ENCODE measurements around the gene PTPRG. TPM values are rescaled to one million over a fixed set of nuclear protein-coding genes. Genes with fewer than 3 reads are reported as not detected.

The PTPRG gene
- total and polyA plus RNA-seq, 2 experiments from 2014 or later: 24.4 to 131 TPM

DNA sequence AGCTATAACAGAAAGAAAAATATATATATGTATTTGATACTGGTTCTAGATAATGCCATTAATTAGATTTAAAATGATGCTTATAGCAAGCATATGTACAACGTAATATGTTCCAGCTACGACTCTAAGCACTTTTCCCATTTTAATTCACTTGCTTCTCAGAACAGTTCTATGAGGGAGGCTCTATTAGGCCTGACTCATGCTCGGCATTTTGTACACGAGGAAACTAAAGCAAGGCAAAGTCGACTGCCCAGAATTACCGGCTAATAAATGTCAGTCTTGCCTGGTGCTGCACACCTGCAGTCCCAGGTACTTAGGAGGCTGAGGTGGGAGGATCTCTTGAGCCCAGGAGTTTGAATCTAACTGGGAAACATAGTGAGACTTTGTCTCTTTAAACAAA is 106.0 kb downstream of the PTPRG start:
- no peak overlapping the region for H3K4me2 ChIP-seq
- no peak overlapping the region for H3K27ac ChIP-seq (ENCODE audit: low read depth)
- H3K36me3 ChIP-seq (ENCODE audit: insufficient read depth): no peaks in the 10 kb centered on the region
- H3K4me1 ChIP-seq (ENCODE audit: insufficient read depth): peaks cover 69% of the 10 kb centered on the region
- H3K9me2 ChIP-seq (ENCODE audit: insufficient read depth): no peaks in the 10 kb centered on the region
- Mint-ChIP-seq H3K27me3 (ENCODE audit: insufficient read depth, low read depth, poor library complexity) (no peaks in the 10 kb centered on the region), H3K36me3 (ENCODE audit: low read depth) (peaks cover 23% of the 10 kb centered on the region), H3K27ac (no peak overlapping the region; the same call in 1 of the 2 replicates), H3K9me3 (peaks cover 11% of the 10 kb centered on the region), H3K4me3 (no peak overlapping the region), H3K4me1 (peaks cover 72% of the 10 kb centered on the region)
- no peaks in the 10 kb centered on the region for H3K27me3 ChIP-seq (ENCODE audit: insufficient read depth)
- no peak overlapping the region for H2AFZ ChIP-seq
- H3K4me3 ChIP-seq: no peak overlapping the region
- ATAC-seq: no peak
- no peak for DNase-seq (ENCODE audit: low spot score)
- H3K79me2 ChIP-seq (replicated peaks; ENCODE audit: insufficient read depth): peaks cover 88% of the 10 kb centered on the region
- no peaks in the 10 kb centered on the region; the same call in 1 of the 2 replicates for H3F3A ChIP-seq (replicated peaks; ENCODE audit: low read depth)
- no peak for TF ChIP-seq EZH2 (IDR thresholded peaks at IDR 0.05; ENCODE audit: low read depth, unreplicated experiment)
- TF ChIP-seq STAT1 (IDR thresholded peaks at IDR 0.05; ENCODE audit: unreplicated experiment): no peak
- TF ChIP-seq CREB1 (CRISPR knock-in tag; IDR thresholded peaks at IDR 0.05; ENCODE audit: low read depth): no peak
- TF ChIP-seq EZH2phosphoT487 (IDR thresholded peaks at IDR 0.05; ENCODE audit: unreplicated experiment): no peak
- no peak for TF ChIP-seq POLR2AphosphoS5 (IDR thresholded peaks at IDR 0.05; ENCODE audit: low read depth)
- TF ChIP-seq, protein P1, sequence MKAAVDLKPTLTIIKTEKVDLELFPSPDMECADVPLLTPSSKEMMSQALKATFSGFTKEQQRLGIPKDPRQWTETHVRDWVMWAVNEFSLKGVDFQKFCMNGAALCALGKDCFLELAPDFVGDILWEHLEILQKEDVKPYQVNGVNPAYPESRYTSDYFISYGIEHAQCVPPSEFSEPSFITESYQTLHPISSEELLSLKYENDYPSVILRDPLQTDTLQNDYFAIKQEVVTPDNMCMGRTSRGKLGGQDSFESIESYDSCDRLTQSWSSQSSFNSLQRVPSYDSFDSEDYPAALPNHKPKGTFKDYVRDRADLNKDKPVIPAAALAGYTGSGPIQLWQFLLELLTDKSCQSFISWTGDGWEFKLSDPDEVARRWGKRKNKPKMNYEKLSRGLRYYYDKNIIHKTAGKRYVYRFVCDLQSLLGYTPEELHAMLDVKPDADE (IDR thresholded peaks at IDR 0.05): no peak
- TF ChIP-seq ZNF114 (CRISPR knock-in tag; IDR thresholded peaks at IDR 0.05): no peak
- TF ChIP-seq, protein P2, sequence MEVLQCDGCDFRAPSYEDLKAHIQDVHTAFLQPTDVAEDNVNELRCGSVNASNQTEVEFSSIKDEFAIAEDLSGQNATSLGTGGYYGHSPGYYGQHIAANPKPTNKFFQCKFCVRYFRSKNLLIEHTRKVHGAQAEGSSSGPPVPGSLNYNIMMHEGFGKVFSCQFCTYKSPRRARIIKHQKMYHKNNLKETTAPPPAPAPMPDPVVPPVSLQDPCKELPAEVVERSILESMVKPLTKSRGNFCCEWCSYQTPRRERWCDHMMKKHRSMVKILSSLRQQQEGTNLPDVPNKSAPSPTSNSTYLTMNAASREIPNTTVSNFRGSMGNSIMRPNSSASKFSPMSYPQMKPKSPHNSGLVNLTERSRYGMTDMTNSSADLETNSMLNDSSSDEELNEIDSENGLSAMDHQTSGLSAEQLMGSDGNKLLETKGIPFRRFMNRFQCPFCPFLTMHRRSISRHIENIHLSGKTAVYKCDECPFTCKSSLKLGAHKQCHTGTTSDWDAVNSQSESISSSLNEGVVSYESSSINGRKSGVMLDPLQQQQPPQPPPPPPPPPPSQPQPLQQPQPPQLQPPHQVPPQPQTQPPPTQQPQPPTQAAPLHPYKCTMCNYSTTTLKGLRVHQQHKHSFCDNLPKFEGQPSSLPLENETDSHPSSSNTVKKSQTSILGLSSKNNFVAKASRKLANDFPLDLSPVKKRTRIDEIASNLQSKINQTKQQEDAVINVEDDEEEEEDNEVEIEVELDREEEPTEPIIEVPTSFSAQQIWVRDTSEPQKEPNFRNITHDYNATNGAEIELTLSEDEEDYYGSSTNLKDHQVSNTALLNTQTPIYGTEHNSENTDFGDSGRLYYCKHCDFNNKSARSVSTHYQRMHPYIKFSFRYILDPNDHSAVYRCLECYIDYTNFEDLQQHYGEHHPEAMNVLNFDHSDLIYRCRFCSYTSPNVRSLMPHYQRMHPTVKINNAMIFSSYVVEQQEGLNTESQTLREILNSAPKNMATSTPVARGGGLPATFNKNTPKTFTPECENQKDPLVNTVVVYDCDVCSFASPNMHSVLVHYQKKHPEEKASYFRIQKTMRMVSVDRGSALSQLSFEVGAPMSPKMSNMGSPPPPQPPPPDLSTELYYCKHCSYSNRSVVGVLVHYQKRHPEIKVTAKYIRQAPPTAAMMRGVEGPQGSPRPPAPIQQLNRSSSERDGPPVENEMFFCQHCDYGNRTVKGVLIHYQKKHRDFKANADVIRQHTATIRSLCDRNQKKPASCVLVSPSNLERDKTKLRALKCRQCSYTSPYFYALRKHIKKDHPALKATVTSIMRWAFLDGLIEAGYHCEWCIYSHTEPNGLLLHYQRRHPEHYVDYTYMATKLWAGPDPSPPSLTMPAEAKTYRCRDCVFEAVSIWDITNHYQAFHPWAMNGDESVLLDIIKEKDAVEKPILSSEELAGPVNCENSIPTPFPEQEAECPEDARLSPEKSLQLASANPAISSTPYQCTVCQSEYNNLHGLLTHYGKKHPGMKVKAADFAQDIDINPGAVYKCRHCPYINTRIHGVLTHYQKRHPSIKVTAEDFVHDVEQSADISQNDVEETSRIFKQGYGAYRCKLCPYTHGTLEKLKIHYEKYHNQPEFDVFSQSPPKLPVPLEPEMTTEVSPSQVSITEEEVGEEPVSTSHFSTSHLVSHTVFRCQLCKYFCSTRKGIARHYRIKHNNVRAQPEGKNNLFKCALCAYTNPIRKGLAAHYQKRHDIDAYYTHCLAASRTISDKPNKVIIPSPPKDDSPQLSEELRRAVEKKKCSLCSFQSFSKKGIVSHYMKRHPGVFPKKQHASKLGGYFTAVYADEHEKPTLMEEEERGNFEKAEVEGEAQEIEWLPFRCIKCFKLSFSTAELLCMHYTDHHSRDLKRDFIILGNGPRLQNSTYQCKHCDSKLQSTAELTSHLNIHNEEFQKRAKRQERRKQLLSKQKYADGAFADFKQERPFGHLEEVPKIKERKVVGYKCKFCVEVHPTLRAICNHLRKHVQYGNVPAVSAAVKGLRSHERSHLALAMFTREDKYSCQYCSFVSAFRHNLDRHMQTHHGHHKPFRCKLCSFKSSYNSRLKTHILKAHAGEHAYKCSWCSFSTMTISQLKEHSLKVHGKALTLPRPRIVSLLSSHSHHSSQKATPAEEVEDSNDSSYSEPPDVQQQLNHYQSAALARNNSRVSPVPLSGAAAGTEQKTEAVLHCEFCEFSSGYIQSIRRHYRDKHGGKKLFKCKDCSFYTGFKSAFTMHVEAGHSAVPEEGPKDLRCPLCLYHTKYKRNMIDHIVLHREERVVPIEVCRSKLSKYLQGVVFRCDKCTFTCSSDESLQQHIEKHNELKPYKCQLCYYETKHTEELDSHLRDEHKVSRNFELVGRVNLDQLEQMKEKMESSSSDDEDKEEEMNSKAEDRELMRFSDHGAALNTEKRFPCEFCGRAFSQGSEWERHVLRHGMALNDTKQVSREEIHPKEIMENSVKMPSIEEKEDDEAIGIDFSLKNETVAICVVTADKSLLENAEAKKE (CRISPR knock-in tag; IDR thresholded peaks at IDR 0.05): no peak
- TF ChIP-seq, protein P3, sequence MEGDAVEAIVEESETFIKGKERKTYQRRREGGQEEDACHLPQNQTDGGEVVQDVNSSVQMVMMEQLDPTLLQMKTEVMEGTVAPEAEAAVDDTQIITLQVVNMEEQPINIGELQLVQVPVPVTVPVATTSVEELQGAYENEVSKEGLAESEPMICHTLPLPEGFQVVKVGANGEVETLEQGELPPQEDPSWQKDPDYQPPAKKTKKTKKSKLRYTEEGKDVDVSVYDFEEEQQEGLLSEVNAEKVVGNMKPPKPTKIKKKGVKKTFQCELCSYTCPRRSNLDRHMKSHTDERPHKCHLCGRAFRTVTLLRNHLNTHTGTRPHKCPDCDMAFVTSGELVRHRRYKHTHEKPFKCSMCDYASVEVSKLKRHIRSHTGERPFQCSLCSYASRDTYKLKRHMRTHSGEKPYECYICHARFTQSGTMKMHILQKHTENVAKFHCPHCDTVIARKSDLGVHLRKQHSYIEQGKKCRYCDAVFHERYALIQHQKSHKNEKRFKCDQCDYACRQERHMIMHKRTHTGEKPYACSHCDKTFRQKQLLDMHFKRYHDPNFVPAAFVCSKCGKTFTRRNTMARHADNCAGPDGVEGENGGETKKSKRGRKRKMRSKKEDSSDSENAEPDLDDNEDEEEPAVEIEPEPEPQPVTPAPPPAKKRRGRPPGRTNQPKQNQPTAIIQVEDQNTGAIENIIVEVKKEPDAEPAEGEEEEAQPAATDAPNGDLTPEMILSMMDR (conservative IDR thresholded peaks at IDR 0.05; ENCODE audit: low read depth in 2 of 2): no peak
- peaks cover 17% of the 10 kb centered on the region for H4K20me1 ChIP-seq (replicated peaks; ENCODE audit: insufficient read depth)

Data from GM23338 (cell line).